ENCODE measurements around the gene KRT77.
"Not testable (repeated sequence)": the region's sequence is repeated elsewhere in the genome, so short reads cannot be mapped to it uniquely, and the experiment has no call there.

Gene KRT77

DNA sequence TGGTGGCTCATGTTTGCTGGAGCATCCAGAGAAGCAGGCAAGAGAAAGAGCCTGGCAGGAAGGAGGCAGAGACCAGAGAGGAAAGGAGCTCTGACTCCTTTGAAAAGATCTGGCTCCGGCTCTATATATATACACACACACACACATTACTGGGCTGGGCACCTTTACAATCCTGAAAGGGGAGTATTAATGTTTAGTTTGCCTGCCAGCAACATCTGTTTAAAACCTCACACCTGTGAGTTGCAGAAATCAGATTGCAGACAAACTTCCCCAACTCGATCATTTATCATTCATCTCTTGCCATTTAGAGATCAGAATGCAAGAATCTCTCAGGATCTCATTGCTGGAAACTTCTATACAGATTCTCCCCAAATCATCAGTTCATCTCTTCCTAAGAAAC lies at the start of gene KRT77:
Gene KRT77, minus strand, starts transcription at position 101 of the 400 bp plus-strand sequence. Its CDS starts 90 bp downstream, at position 11.
- no peak for DNase-seq

DNA sequence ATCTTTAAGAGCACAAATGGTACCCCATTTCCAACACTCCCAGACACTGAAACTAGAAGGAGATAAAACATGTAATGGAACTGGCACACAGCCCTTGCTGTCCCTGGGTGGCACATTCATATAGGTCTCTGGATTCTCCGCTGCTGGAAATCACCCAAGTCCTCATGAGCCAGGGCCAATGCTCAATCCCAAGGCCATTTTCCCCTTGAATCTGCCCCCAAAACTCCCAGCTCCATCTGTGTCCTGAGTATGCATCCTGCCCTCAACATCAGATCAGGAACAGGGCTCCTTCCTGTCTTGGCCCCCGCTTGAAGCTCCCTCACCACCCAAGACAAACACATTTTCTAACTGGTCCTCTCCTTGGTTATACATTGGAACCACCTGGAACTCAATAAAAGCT lies 49.2 kb upstream of the KRT77 start:
- no peak for DNase-seq

DNA sequence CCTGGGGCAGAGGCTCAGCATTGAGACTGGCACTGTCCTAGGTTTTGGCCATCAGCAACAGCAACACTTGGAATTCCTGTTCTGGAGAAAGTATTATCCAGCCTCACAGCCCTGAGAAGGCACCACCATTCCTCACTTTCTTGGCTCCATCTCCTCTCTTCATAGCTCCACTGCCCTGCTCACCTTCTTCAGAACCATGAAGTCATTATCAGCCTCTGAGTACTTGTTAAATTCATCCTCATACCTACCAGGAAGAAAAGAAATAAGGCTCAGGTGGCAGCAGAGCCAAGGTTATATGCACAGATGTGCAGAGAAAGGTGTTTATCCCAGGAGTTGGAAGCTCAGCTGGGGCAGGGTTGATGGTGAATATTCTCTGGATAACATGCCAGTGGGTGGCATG lies 48.5 kb upstream of the KRT77 start:
- DNase-seq = no peak

DNA sequence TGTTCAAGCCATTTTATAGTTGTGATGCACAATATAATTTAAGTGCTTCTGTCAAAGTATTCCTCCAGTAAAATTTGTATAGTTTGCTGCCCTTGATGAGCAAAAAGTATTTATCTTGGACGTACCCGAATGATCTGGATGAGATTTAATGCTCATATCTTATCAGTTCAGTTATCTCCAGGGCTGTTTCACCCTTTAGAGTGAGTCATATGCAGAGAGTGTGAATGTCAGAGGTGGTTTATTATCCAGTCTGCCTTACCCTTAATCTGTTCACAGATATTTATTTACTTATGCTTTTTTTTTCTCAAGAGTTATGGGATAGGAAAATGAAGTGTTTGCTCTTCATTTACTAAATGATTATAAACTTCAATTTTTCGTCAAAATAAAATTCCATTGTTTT lies 47.2 kb upstream of the KRT77 start:
- DNase-seq = not testable (repeated sequence)

GRCh38 chr12:52749827-52750226 lies 46.5 kb upstream of the KRT77 start:
- no peak for DNase-seq

- DNase-seq = peak in 1 of 6 experiments; percentile 3
Observed at GRCh38 chr12:52748578-52748977, 45.3 kb upstream of the KRT77 start.

DNA sequence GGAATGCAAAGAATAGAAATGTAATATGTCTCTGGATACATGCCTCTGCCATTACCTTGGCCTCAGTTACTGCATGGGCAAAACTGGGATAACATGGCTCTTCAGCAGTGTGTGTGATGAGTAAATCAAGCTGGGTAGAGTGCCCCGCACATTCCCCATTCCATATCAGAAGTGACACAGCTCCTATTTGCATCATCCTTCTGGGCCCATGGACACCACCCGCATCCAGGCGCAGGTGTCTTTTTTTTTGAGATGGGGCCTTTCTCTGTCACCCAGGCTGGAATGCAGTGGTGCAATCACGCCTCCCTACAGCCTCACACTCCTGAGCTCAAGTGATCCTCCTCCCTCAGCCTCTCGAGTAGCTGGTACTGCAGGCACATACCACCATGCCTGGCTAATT lies 42.2 kb upstream of the KRT77 start:
- DNase-seq = no peak

DNA sequence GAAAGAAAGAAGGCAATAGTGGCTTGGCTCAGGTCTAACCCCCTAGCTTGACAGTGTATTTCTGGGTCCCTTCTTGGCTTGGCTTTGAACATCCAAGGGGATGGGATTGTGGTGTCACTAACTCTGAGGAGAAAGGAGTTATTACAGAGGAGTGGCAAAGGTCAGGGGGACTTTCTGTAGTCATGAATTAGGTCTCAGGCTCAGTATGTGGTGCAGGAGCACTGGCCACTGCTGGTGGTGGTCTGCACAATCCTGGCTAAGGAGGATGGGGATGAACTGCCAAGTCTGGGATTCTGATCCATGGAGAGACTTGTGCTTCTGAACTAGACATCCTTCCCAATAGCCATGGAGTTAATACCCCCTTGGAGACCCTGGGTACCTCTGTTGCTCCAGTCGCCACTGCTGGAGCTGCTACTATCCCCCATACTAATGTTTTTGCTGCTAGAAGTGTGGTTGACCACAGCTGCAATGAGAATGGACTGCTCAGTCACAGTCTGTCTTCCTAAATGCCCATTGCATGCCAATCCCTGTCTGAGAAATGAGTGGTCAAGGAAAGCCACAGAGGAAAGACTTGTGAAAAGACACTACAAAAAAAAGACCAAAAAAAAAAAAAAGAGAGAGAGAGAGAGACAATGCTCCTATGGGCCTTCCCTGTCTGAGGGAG lies 41.3 kb upstream of the KRT77 start:
- DNase-seq = no peak

DNA sequence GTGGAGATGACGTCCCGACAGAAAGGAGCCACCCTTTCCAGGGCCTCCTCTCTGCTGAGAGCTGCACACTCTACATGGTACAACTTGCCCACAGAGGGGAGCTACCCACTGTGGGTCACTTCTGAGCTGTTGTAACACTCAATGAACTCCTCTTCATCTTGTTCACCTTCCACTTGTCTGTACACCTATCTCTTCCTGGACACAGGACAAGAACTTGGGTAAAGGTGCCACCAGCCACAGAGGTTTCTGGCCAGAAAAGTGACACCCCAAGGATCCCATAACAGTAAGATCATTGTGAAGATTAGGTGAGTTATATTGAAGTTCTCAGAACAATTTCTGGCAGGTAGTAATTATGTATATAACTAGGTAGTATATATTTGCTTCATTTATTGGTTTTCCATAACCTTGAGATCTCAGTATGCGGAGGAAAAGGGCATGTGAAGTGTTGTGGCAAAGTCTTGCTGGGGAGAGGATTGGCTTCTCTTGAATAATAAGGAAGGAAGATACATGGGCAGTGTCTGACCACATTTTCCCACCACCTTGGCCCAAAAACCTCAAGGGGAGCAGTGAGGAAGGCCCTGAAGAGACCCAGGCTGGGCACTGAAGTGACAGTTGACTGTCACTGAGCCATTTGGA lies 39.6 kb upstream of the KRT77 start:
- DNase-seq = no peak

GRCh38 chr12:52742196-52742580 lies 38.9 kb upstream of the KRT77 start:
- no peak for DNase-seq

- DNase-seq = peak; percentile 23 to 67 (median 52)
Observed at GRCh38 chr12:52741375-52742195, 38.3 kb upstream of the KRT77 start.

- no peak for DNase-seq
Observed at GRCh38 chr12:52740584-52740983, 37.3 kb upstream of the KRT77 start.

GRCh38 chr12:52739963-52740362 lies 36.6 kb upstream of the KRT77 start:
- DNase-seq = no peak

DNA sequence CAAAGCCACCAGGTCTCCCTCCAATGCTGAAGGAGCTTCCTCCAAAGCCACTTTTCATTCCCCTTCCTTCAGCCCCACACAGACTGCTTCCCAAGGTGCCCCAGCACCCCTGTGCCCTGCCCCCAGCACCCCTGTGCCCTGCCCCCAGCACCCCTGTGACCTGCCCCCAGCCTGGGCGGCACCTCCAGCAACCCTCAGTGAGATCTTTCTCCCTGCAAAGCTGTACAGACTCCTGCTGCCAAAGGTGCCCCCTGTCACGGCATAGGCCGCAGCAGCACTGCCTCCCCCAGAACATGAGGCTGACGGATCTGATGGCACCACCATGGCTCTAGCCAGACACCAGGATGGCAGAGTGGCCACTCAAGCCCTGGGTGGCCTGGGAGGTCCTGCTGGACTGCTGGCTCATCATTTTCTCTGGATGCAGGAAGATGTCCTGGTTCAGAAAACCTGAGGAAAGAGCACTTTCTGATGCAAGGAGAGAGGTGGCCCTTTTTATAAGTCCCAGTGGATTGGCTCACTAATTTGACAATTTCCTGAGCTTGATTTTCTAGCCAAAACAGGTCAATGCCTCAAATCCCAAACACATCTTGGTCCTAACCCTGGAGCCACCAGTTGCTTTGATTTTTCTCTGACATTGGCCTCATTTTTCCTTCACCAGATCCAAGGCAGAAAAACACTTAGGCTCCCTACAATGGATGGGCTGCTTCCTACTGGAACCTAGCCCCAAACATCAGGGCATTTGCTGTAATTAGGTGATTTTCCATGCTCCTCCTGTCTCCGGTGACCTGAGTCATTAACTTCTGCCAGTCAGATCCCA lies 32.7 kb upstream of the KRT77 start:
- no peak for DNase-seq

DNA sequence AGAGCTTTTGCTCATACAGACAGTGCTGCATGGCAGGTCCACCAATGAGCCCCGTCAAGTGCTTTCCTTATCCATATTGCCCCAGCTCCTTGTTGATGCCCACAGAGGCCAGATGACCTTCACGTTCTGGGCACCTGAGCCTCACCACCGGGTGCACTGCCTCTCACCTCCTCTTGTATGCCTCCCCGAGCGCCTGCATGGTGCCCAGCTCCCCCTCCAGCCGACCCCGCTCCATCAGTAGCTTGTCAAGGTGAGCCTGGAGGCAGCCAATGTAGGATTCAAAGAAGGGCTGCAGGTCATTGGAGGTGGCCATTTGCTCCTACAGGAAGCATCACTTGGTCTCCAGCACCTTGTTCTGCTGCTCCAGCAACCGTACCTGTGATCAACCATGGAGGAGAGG lies 31.8 kb upstream of the KRT77 start:
- no peak for DNase-seq

DNA sequence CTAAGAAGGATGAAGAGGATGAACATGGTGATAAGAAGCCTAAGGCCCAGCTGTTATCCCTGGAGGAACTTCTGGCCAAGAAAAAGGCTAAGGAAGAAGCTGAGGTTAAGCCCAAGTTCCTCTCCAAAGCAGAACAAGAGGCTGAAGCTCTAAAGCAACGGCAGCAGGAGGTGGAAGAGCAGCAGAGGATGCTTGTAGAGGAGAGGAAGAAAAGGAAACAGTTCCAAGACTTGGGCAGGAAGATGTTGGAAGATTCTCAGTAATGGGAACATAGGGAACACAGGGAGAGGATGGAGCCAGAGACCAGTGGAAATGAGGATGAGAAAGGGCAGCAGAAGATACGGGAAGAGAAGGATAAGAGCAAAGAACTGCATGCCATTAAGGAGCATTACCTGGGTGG lies 27.5 kb upstream of the KRT77 start:
- DNase-seq = no peak

DNA sequence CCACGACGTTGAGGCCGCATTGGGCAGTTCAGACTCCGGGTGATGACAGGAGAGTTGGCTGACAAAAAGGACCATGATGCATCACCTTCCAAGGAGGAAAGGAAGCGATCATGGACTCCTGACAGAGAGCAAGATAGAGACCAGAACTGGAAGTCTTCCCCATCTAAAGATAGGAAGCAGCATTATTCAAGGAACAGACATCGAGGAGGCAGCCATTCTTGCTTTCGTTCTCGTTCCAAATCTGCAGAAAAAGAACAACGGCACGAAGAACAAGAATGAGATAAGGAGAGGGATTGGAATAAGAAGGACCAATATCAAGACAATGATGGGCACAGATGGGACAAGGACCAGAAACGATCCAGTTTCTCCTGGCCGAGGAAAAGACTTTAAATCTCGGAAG lies 27.1 kb upstream of the KRT77 start:
- DNase-seq = no peak

GRCh38 chr12:52729147-52729546 lies 25.8 kb upstream of the KRT77 start:
- no peak for DNase-seq

DNA sequence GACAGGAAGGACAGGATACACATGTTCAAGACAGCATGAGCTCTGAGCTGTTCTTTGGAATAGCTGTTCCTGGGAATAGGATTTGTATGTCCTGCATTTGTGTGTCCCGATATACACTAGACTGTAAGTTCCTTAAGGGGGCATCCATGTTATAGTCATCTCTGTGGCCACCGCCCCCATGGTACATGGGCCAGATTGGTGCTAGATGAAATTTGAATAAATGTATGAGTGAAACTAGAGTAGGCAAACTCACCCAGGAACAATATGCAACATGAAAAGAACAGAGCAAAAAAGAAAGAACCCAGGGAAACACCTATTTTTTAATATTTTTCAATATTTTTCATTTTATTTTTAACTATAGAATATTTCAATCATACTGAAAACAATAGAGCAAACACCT lies 25.1 kb upstream of the KRT77 start:
- no peak for DNase-seq

GRCh38 chr12:52727037-52727436 lies 23.7 kb upstream of the KRT77 start:
- DNase-seq = no peak

GRCh38 chr12:52726451-52726850 lies 23.1 kb upstream of the KRT77 start:
- DNase-seq = no peak

- DNase-seq = no peak
Observed at GRCh38 chr12:52724384-52724783, 21.1 kb upstream of the KRT77 start.

- no peak for DNase-seq
Observed at GRCh38 chr12:52722680-52723079, 19.4 kb upstream of the KRT77 start.
